ENCODE data around the gene DAAM2.

The DAAM2 gene

DNA sequence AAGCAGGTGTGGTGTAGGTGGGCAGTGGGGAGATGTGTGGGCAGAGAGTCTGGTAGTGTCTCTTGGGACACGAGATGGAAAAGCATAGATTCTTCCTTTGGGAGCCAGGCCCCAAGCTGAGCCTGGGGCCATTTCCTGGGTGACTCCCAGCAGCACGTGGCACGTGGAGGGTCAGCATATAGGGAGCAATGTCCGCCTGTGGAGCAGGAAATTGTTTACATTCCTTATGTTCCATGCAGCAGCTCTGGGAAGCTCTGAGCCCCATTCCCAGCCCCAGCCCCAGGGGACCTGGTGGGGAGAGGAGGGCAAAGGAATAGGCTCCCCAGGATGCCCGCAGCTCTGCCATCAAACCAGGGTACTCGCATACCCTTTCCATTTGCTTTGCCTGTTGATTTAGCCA, 57.6 kb downstream of the DAAM2 start:
- no peak for DNase-seq

DNA sequence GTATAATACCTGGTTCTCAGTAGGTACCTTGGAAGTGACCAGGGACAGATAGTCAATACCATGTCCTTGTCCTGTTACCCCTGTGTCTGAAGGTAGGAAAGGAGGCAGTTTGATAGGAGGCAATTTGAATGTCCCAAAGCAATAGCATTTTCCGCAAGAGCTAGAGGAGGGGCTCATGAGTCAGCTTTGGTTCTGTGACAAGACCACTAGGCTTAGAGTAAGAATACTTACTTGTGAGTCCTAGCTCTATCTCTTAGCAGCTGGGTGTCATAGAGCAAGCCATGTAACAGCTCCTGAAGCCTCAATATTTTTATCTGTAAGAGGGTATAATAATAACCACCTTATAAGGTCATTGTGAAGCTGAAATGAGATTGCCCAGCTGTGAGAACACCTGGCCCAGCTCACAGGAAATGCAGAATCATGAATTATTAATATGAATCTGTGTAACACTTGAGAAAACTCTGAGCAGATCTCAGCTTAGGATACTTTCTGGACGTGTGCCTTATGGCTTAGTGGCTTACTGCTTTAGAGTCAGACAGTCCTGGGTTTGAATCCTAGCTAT, 58.6 kb downstream of the DAAM2 start:
- no peak for DNase-seq

DNA sequence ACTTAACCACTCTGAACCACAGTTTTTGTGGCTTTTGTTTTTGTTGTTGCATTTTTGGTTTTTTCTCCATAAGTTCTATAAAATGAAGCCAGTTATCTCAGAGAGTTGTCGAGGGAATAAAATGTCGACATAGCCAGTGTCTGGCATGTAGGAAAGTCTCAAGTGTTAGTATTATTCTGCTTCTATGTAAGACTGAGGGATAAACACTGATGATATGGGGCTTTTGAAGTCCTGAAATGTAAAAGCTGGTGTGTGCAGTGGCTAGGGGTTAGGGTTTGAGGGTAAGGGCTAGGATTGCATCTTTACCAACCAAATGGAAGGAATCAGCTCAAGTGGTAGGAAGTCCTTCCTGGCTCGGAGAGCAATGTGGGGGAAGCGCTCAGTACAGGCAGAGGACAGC, 59.2 kb downstream of the DAAM2 start:
- no peak for DNase-seq

DNA sequence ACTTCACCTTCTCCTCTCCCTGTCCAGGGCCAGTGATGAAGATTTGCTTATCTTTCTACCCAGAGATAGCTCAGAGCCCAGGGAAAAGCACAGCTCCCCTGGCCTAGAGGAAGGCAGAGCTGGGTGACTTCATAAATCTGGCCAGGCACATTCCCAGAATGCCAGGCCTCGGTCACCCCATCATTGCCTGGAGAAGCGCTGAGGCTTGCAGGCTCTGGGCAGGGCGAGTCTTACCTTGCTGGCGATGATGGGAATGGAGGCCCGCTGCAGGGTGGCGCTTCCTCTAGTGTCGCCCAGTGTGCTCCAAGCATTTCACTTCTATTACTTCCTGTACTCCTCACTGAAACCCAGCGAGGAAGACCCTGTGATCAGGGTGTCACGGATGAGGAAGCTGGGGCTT, 60.1 kb downstream of the DAAM2 start:
- DNase-seq: no peak

DNA sequence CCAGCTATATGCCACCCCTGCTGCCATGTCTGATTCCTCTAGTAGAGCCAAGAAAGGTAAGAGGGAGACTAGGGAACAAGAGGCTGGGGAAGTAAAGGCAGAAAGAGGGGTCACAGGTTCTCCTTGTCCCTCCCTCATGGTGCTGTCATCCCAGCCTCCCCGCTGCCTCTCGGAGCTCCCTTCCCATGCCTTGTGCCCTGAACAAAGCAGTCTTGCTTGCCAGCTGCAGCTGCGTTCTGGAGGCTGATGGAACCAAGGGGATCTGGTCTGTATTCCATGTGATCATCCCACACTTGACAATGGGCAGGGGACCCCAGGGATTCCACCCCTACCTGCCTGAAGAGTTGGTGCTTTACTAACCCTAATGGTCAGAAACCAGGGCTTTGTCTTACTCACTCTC, 61.4 kb downstream of the DAAM2 start:
- no peak for DNase-seq

DNA sequence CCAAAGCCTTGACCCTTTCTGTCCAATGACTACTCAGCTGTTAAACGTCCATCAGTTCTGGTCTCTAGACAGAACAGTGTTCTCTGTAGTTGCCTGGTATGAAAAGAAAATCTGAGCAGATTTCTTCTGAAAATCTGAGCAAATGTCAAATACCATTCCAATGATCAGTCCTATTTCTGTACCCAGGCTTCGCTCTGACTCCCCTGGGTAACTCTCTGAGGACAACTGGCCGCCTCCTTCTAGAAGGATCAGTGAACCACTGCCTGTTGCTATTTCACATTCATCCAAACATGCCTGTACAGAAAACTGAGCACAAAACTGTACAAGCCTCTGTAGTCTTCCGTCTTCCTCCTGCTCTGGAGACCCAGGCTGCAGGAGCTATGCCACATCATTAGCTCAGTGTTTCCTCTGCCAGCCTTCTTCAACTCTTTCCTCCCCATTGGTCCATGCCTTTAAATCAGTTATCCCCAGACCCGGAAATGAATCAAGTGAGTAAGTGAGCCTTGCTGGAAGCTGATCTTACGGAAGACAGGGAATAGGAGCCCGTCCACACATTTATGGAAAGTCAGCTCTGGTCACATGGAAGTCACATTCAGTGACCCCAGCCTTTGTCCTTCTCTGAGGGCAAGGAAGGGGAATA, 63.3 kb downstream of the DAAM2 start:
- no peak for DNase-seq

DNA sequence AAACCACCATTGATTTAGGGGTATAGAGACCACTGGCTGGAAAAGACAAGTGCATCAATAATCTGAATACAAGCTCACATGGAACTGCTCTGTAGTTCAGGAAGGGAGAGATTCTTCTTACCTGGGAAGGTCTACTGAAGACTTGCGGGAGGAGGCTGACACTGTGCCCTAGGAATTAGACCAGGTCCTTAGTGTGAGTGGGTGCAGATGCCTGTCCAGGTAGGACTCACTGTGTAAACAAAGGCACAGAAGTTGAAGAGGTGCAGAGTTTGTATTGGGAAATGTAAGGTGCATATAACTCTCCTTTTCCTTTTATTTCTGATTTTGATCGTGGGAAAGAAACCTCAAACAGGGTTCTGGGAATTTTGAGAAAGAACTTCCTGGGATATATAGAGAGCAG, 66.8 kb downstream of the DAAM2 start:
- no peak for DNase-seq

DNA sequence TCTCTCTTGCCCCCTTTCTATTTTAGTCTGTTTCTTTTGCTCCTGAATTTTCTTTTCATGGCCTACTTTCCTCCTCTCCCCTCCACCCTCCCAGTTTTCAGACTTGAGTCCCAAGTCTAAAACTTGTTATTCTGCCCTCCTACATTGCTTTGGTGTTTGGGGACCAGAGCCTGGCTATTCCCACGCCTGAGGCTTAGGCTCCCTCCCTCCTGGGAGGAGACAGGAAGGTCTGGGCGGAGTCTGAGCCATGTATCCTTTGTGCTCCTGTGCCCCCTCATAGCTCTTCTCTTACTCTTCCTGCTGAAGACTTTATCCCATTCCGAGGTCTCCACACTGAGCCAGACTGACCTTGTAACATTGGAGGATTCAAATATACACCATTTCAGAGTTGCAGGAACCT, 69.5 kb downstream of the DAAM2 start:
- DNase-seq: no peak

DNA sequence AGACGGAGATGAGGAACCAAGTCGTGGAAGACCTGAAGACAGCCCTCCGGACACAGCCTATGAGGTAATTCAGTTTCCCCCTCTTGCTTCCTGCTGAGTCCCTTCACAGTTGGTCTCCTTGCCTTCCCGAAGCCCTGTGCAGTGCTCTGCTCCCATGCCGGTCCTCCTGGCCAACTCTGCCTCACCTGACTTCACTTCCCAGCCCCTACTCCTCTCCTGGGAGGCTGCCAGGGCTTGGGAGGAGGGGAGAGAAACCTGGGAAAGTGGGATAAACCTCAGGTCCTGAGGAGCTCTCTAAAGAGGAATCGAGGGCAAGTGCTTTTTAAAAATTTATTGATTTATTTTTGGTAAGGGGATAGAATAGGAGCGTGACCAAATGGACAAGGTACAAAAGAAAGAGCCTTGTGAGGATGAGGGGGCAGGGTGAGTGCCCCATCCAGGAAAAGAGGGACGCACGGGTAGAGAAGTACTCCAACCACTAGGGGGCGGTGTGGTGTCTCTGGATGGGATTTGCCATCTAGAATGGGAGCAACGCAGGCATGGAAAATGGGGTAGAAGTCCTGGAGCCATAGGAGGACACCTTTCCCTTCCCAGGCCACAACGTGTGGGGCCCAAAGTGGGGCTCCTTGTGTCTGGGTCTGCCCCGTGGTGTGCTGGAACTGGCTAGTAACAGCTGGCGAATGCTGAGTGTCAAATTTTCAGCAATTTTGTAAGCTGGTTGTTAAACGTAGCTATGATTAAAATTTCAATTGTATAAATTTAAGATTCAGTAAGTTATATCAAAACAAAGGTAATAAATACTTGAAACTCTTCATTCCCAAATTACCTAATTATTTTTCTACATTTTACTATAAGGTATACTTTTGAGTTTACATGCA, 73.1 kb downstream of the DAAM2 start:
- peak; percentile 4 for DNase-seq

DNA sequence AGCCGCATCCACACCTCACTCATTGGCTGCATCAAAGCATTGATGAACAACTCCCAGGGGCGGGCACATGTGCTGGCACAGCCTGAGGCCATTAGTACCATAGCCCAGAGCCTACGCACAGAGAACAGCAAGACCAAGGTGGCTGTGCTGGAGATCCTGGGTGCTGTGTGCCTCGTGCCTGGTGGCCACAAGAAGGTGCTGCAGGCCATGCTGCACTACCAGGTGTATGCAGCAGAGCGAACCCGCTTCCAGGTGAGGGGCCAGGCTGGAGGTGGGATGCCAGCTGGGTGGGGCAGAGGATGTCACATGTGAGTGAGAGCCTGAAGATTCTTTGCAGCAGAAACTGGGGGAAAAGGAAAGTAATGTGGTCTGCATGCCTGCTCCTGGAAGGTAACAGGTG, 75.4 kb downstream of the DAAM2 start:
- no peak for DNase-seq

DNA sequence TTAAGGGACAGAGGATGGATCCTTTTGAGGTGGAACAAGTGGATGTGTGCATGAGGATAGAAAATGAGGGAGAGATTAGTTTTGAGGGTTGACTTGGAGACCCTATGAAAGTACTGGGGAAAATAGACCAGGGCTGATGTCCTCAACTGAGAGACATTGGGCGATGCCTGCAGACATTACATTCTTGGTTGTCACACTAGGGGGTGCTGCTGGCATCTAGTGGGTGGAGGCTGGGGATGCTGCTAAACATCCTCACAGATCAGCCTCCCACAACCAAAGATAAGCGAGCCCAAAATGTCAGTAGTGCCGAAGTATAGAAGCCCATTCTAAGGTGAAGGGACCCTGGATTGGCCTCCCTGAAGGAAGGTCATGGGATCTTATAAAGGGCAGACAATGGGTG, 78.8 kb downstream of the DAAM2 start:
- DNase-seq: no peak

DNA sequence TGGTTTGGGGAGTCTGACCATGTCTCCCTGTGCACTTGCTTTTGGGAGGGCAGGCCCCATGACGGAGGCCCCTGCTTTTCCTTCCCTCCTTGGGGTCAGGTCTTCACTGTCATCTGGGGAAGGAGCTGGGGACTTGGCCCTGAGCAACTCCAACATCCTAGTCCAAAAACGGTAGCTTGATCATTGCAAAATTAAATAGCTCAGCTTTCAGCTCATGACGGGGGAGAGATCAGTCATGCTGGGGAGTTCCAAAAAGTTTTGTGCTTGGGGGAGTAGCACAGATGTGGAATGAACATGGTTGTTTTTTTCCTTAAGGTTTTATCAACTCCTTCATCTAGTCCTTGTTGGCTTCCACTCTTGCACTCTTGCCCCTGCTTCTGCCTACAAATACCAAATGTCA, 81.3 kb downstream of the DAAM2 start:
- DNase-seq: no peak

DNA sequence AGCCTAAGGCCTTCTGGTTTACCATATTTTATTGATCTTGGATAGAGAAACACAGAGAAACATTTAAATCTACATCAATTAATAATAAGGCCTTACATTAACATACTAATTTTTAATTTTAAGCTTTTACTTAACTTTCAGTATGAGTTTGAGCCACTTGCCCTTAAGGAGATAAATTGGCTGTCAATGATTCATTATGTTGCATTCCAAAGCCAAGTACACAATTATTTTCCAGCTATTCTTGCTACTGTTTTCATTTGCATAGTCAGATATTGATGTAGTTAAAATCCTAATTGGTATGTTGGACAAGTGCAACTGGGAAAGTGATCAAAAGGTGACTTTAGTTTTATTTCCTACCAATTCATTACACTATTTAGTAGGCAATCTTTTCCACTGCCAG, 83.9 kb downstream of the DAAM2 start:
- no peak for DNase-seq

DNA sequence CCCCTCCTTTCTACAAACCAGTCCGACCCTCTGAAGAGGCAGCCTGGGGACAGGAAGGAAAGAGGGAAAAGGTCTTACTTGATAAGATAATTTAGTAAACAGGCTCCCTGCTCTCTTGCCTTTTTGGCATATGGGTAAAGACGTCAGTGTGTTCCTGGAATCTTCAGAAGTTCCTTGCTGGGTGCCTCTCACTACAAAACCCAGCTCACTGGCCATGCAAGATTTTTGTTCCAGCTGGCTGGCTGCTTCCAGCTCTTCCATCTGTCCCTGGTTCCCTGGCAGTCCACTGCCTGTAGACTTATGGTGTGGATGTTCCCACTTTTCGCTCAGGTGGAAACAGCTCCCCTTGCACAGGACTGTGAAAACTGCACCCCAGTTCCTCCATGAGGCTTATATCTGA, 84.7 kb downstream of the DAAM2 start:
- DNase-seq: no peak

DNA sequence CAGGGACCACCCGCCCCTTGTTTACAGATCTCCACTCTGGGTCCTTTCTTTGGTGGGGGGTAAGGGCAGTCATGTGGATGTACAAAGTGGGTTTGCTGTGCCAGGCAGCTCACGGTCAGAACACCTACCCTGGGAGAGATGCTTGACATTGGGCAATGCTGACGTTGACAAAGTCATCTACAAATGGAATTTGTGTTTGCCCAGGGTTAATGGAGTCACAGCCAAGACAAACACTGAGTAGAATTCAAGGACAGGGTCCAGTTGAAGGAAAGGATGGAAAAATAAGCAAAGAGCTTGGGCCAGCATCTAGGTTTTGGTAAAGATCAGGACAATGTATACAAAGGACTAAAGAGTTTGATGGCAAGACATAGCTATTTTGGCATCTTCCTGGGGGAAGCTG, 87.4 kb downstream of the DAAM2 start:
- DNase-seq: no peak

DNA sequence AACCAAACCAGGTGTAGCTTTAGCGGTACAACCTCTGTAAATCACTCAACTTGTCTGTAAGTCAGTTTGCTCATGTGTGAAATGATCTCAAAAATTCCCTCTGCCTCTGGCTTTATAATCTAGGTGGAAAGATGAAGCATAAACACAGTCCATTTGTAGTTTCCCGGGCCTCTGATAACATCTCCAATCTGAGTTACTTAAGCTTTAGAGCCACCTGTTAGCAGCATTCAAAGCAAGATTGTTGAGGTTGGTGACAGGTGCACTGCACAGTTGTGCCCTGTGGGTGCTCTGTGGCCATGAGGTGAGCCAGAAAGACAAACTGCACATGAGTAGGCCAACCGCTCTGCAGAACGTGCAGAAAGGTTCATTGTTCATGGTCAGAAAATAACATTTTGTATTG, 88.4 kb downstream of the DAAM2 start:
- no peak for DNase-seq

DNA sequence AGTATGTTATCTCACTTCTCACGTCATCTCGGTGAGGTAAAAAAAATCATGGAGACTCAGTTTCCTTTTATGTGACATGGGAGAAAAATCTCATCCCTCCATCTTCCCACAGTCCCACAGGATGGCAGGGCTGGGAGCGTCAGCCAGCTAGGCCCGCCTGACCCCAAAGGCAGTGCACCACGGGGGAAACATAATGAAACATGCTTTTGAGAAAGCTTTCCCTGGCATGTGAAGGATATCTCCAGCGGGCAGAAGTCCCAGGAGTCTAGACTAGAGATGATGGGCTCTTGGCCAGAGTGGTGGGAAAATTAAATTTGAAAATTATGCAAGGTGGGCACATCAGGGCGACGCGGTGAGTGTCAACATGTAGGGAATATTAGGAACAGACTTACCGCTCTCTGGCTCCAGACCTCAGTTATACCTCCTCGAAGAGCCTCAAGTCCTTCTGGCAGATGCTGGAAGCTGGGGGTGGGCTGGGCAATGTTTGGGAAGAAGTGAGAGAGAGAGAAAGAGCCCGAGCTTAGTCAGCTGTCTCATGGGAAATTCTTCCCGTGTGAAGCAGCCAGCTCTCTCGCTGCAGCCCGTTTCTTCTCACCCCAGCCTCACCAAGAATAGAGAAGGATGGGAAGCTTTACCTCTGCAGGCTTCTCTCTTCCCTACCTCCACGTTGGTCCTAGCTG, 89.8 kb downstream of the DAAM2 start:
- DNase-seq: no peak

DNA sequence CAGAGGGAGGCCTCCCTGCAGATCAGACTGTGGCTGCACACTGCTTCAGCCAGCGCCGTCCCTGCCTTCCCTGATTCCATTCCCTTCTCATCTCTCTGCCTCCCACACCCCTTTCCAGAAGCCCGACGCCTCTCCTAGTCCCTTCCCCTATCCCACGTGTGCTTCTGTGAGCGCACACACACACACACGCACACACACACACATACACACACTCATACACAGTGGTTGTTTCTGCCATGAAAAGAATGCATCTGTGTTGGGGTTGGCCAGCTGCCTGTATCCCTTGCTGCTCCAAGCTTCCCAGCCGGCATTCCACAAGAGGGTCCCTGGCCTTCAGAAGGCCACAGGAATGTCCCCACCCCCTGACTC, 90.3 kb downstream of the DAAM2 start:
- no peak for DNase-seq

DNA sequence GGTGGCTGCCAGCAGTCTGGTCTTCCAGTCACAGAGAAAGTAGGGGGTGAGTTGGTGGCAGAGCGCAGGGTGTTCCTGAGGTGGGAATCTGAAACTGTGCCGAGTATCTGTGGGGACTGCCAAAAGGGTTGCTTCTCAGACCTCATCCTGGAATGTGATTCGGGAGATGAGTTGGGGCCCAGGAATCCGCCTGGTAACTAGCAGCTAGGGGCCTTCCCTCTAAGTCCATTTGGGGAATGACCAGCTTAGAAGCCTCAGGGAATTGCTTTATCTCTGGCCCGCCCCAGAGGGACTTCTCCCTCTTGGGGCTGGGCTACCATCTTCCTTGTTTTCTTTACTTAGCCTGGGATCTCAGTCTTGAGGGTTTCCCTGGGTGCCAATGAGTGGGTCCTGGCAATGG, 92.5 kb downstream of the DAAM2 start:
- no peak for DNase-seq

DNA sequence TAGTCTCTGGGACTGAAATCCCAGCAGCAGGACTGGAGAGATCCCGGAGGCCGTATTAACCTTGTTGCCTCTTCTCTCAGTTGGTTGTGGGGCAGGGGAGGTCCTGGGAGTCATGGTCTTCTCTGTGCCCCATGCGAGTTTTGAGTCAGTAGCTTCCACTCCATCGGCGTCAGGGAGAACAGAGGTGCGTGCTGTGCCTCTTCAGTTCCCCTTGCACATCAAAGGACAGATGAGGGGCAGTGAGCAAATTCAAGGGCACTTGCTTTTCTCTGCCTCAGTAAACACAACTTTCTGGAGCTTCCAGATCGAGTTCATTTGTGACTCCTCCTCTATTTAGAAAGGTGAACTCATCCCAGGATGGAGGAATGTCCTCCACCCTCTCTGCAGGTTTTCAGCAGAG, 93.5 kb downstream of the DAAM2 start:
- DNase-seq: no peak

DNA sequence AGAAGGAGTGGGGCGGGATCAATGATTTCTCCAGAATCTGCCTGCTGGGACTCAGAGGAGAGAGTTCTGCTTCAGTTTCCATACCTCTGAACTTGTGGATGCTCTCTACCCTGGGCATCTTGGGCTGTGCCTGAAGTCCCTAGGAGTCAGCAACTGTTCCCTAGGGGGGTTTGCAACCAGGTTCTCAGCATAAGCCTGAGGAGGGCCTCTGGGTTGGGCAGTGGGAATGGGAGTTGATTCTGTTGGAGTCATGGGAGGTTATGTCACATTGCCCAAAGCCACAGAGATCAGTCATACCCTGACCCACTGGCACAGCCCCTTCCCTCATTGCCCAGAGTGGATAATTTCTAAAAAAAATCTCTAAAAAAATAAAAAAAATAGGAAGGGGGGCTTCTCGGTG, 94.7 kb downstream of the DAAM2 start:
- DNase-seq: no peak

DNA sequence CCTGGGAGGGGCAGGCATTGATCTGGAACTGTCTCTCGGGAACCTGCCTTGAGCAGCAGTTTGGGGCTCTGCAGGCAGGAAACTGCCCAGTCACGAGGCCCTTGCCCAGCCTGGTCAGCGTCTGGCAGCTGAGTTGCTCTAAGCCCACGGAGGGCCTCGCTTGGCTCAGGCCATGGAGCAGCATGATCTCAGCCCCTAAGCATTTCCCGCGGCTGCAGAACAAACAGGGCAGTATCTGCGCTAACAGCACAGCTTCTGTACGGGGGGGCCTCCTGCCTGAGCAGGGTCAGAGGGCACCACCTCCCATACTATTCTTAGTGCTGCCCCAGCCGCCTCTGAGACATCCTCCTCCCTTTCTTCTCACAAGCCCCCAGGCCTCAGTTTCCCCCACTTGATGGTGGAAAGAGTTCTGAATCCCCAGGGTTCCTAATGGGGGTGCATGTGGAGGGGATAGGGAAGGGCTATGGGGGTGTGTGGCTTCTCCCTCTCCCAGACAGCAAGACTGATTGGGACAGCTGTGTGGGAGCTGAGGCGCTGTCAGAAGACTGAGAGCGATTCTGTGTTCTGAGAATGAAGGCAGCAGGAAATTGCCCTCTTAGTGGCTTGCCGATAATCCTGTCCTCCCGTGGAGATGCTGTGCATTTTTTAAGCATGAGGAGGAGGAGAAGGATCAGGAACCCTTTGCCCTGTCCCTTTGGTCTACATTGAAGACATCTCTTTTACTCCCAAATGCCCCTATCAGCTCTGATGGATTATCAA, 95.7 kb downstream of the DAAM2 start:
- no peak for DNase-seq

DNA sequence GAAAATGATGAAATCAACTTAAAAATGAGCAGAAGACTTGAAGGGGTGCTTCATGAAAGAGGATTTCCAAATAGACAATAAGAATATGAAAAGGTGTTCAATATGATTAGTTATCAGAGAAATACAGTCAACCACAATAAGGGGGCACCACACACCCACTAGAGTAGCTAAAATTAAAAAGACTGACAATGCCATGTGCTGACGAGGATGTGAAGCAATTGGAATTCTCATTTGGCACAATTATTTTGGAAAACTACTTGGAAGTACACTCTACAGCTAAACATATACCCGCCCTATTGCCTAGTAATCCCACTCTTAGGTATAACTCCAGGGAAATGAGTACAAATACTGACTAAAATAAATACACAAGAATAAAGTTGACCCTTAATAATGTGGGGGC, 97.1 kb downstream of the DAAM2 start:
- DNase-seq: no peak

Measured in NCI-H187 treated with DMSO at 0.1 percent for 48 hours (cell line).